Heart right ventricle (tissue), 16 donors: Measurements from ENCODE around the gene JADE1. TPM values are rescaled to one million over a fixed set of nuclear protein-coding genes. Genes with fewer than 3 reads are reported as not detected.

ENCODE experiments used
- ATAC-seq, 8 donors: fragments of 200-7000 bp; cut with Tn5 transposase; one replicate each; pipeline ENCODE4 v1.9.1; 2020; ENCODE audit warnings: mild to moderate bottlenecking in 8 of 8, moderate library complexity in 8 of 8, moderate number of reproducible peaks in 1 of 8
- DNase-seq, 2 donors: peaks; one replicate each; pipeline ENCODE4 v3.0.0-alpha.2; 2020
- H3K27ac ChIP-seq, 10 donors: fragments of 200-600 bp; sonication (generic) in 2 of 10; one replicate each; pipeline versions ENCODE4 v1.5.0 to v1.8.0; 2020 to 2022; ENCODE audit warnings: mild to moderate bottlenecking in 3 of 10
- H3K27me3 ChIP-seq, 7 donors: fragments of 200-600 bp; one replicate each; pipeline ENCODE4 v1.8.0; 2021 to 2022; ENCODE audit warnings: mild to moderate bottlenecking in 2 of 7
- H3K36me3 ChIP-seq, 9 donors: fragments of 200-600 bp; sonication (generic) in 1 of 9; one replicate each; pipeline versions ENCODE4 v1.5.0 to v1.8.0; 2020 to 2022; ENCODE audit warnings: mild to moderate bottlenecking in 2 of 9
- H3K4me1 ChIP-seq, 9 donors: fragments of 200-600 bp; sonication (generic) in 1 of 9; one replicate each; pipeline versions ENCODE4 v1.5.0 to v1.8.0; 2020 to 2022; ENCODE audit warnings: mild to moderate bottlenecking in 4 of 9
- H3K4me3 ChIP-seq, 10 donors: fragments of 200-600 bp; sonication (generic) in 2 of 10; one replicate each; pipeline versions ENCODE4 v1.5.0 to v1.8.0; 2020 to 2022; ENCODE audit warnings: mild to moderate bottlenecking in 7 of 10, moderate library complexity in 2 of 10
- H3K9me3 ChIP-seq, 11 donors: fragments of 200-600 bp in 10 of 11; sonication (generic) in 2 of 11; one replicate each; pipeline versions ENCODE4 v1.5.0 to v1.8.0; 2013 to 2022; ENCODE audit warnings: mild to moderate bottlenecking in 2 of 11, control low read depth in 1 of 11, moderate library complexity in 1 of 11
- CTCF ChIP-seq, 9 donors: fragments of 200-600 bp; sonication (generic) in 2 of 9; IDR thresholded peaks; one replicate each; pipeline versions ENCODE4 v1.5.0 to v1.8.0; 2021 to 2022; ENCODE audit warnings: antibody characterized with exemption in 9 of 9, mild to moderate bottlenecking in 5 of 9, moderate library complexity in 1 of 9
- WGBS, 2 donors: extraction: QIAGEN DNeasy Blood & Tissue Kit; methylation state at CpG; one replicate each; pipeline ENCODE4 v1.1.7; 2013; ENCODE audit warnings: inconsistent platforms in 1 of 2; 5-methylcytosine and 5-hydroxymethylcytosine counted together
- intact Hi-C, 10 donors: fragments of 100-400 bp; cut with DNase I; formaldehyde crosslinking; loops; one replicate each; pipeline versions ENCODE4 v1.11.1 to v1.14.2; 2022
- long read RNA-seq, 3 donors: library from polyadenylated mRNA; unstranded; transcript quantifications; one replicate each; pipeline ENCODE4 v2.0.0, GENCODE V29; 2020 to 2021
- polyA plus RNA-seq, 2 donors: library from polyadenylated mRNA; stranded (reverse); fragments of 200-250 nt; gene quantifications; one replicate each; pipeline ENCODE4 v1.2.3, GENCODE V29; 2013
- total RNA-seq, 10 donors: library from RNA; stranded (reverse); fragmentation: NEBNext Ultra II Directional in 3 of 10; extraction: Animal tissue kit (Norgen Biotek cat#: 25700) in 3 of 10; gene quantifications; one replicate each; pipeline versions ENCODE4 v1.2.1 to v1.2.4, GENCODE V29; 2021 to 2023
- donor health status: Arrhythmogenic right ventricular cardiomyopathy.
- donor health status: ischemic (EF 13 %, LVEDD 7.1; RV severe dilation, severe dysfunction).
- donor health status: healthy with polysubstance abuse.
- donor health status: DM: no; HTN: yes; CAD: no.
- donor health status: DM: no; HTN: no; CAD: no.
- donor health status: ischemic (EF 25% LVEDD 6.9; RV normal size, moderate dysfunction).
- donor health status: ischemic (EF 25% LVEDD 5.7; RV mildly dilated, moderate dysfunction).
- donor health status: healthy.
- donor health status: DM: yes; HTN: yes; CAD: no.
- donor health status: Ischemic cardiomyopathy.
- donor health status: ischemic (EF 35%, LVEDD 5.7; RV mildly dilated, moderate dysfunction).
- donor health status: nonischemic (EF 11% LVEDD 7.7; RV severe dilation, severe dysfunction).
- donor health status: DM: yes; HTN: yes; CAD: no.
- donor health status: PGD.
- donor health status: ischemic (EF 29% LVEDD 5.4; RV normal size, mild dysfunction).
- donor health status: nonischemic (EF 23%, LVEDD 6.1; RV moderate dilation, normal function).

JADE1 gene
- total RNA-seq (10 to 100 TPM; 19.4 to 32.3 (median 23.5) TPM), polyA plus RNA-seq (10 to 100 TPM; 12.1 to 25.5 TPM)
- long read RNA-seq, donor 1, full-length matches to known transcripts = 54 of 77 reads
- long read RNA-seq, donor 1, partial matches to known transcripts = 10 of 77 reads
- long read RNA-seq, donor 1, other reads (novel, unspliced or antisense) = 13 of 77 reads
- long read RNA-seq, donor 2, full-length matches to known transcripts = 39 of 56 reads
- long read RNA-seq, donor 2, partial matches to known transcripts = 9 of 56 reads
- long read RNA-seq, donor 2, other reads (novel, unspliced or antisense) = 8 of 56 reads
- long read RNA-seq, donor 3, full-length matches to known transcripts = 93 of 126 reads
- long read RNA-seq, donor 3, partial matches to known transcripts = 18 of 126 reads
- long read RNA-seq, donor 3, other reads (novel, unspliced or antisense) = 15 of 126 reads

GRCh38 chr4:128809477-128810330 is at the start of gene JADE1:
TSS of gene JADE1 (plus strand) at chr4:128809700. CDS start at chr4:128831759, 22,059 bp downstream.
- 0% methylated on average over 51 to 91 of the region's 91 CpGs for WGBS, 2 donors
- no peaks in the 10 kb centered on the region for H3K27me3 ChIP-seq
- no peaks in the 10 kb centered on the region for H3K36me3 ChIP-seq
- TF ChIP-seq CTCF (IDR thresholded peaks at IDR 0.05) = peak; percentile 35 to 76 (median 57)
- H3K4me1 ChIP-seq = peaks cover 0 to 18% (median 12%) of the 10 kb centered on the region in 9 donors
- no peaks in the 10 kb centered on the region for H3K9me3 ChIP-seq
- peak within 1 kb of the TSS; percentile 88 to 98 (median 95) for H3K27ac ChIP-seq
- intact Hi-C loops = loop anchor here in 9 of 10 donors (2.0 to 10.0 kb wide), 17 partner anchors 38 to 617 kb away; partner anchors contain the start of genes C4orf33 (in 1 of the 9) and SCLT1 (in 1 of the 9)
- ATAC-seq (peak; percentile 66 to 86 (median 74)), DNase-seq (peak; percentile 86 to 94)
- H3K4me3 ChIP-seq = peak within 1 kb of the TSS; percentile 63 to 98 (median 85)

- Histone ChIP-seq H3K36me3 (no peaks in the 10 kb centered on the region), H3K4me3 (no peak overlapping the region), H3K9me3 (no peaks in the 10 kb centered on the region), H3K27me3 (no peaks in the 10 kb centered on the region), H3K4me1 (peaks cover 0 to 3% (median 0%) of the 10 kb centered on the region in 9 donors), H3K27ac (no peak overlapping the region)
- 76 to 79% methylated on average over 4 of the region's 4 CpGs for WGBS, 2 donors
- no peak for ATAC-seq
- DNase-seq = no peak
- TF ChIP-seq CTCF (IDR thresholded peaks at IDR 0.05) = no peak
- intact Hi-C loops = no loop called here
These were observed 42.7 kb upstream of the JADE1 start for GRCh38 chr4:128766781-128767180.

DNA sequence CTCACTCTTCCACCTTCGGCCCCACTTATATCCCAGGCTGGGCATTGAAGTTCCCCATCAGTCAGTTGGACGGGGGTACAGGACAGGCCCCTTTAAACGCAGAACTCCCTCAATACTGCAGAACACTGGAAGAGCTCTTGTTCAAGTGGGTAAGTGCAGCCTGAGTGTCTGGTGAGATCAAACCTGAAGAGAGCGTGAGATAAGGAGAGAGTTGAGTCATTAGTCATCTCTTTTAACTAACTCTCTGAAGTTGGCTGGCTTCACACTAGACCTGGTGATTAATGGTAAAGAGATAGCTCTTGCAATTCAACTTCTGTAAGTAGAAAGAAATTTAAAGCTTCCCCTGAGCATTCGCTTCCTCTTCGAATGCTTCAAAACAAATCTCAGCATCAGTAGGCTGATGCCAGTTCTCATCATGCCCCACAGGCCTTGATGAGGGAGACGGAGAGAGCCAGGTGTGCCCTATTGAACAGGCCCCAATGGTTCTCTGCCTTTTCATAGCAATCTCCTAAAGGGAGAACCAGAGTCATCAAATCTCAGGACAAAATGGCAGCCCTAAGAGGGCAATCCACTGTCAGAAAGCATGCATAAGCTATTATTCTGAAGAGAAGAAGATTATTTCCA is 41.0 kb upstream of the JADE1 start:
- intact Hi-C loops = no loop called here
- H3K4me3 ChIP-seq = no peak overlapping the region
- DNase-seq (no peak), ATAC-seq (peak in 3 of 8 donors; percentile 35 to 82 (median 70))
- TF ChIP-seq CTCF (IDR thresholded peaks at IDR 0.05) = no peak
- H3K27ac ChIP-seq = no peak overlapping the region
- H3K27me3 ChIP-seq = no peaks in the 10 kb centered on the region
- H3K4me1 ChIP-seq = peaks cover 0 to 3% (median 0%) of the 10 kb centered on the region in 9 donors
- H3K9me3 ChIP-seq = no peaks in the 10 kb centered on the region
- no peaks in the 10 kb centered on the region for H3K36me3 ChIP-seq
- 66 to 67% methylated on average over 7 of the region's 7 CpGs for WGBS, 2 donors

GRCh38 chr4:128769011-128769410 is 40.5 kb upstream of the JADE1 start:
- no peak for TF ChIP-seq CTCF (IDR thresholded peaks at IDR 0.05)
- Histone ChIP-seq H3K27me3 (no peaks in the 10 kb centered on the region), H3K4me1 (peaks cover 0 to 3% (median 0%) of the 10 kb centered on the region in 9 donors), H3K9me3 (no peaks in the 10 kb centered on the region), H3K36me3 (no peaks in the 10 kb centered on the region), H3K4me3 (no peak overlapping the region), H3K27ac (no peak overlapping the region)
- DNase-seq (no peak), ATAC-seq (no peak)
- intact Hi-C loops = no loop called here
